Esophagus muscularis mucosa (tissue), 3 donors: ENCODE results near the gene LILRA2.

ENCODE experiments used
- CTCF ChIP-seq, 3 experiments: fragments of 200-600 bp in 2 of 3; fragments of 450-650 bp in 1 of 3; sonication (generic) in 2 of 3; IDR thresholded peaks; one replicate each; pipeline ENCODE4 v1.5.1; 2017 to 2019; ENCODE audit warnings: antibody characterized with exemption in 3 of 3, mild to moderate bottlenecking in 2 of 3, moderate library complexity in 1 of 3
- POLR2AphosphoS5 ChIP-seq, 2 donors: sonication (generic); formaldehyde crosslinking; IDR thresholded peaks; one replicate each; pipeline ENCODE4 v1.6.1; 2017; ENCODE audit warnings: antibody characterized with exemption in 2 of 2

- TF ChIP-seq CTCF (IDR thresholded peaks at IDR 0.05), result no peak
- no peak for TF ChIP-seq POLR2AphosphoS5 (IDR thresholded peaks at IDR 0.05)
Measured at GRCh38 chr19:54552913-54553310, 20.7 kb upstream of the LILRA2 start.
